Kidney (tissue), 14 donors: ENCODE data around the gene S100A5. TPM values are rescaled to one million over a fixed set of nuclear protein-coding genes. Genes with fewer than 3 reads are reported as not detected.

Experiments
- DNase-seq, 5 donors: peaks; one replicate each; pipeline ENCODE4 v3.0.0-alpha.2; 2013 to 2020
- FAIRE-seq: peaks from 2 replicates; lab custom pipeline; 2012; peaks lifted over from hg19 to GRCh38; lab: Jason Lieb, UNC
- H3K27ac ChIP-seq, 2 donors: one replicate each; pipeline ENCODE4 v1.7.0; 2013; ENCODE audit warnings: low read depth in 2 of 2, low read length in 2 of 2, inconsistent platforms in 1 of 2
- H3K27me3 ChIP-seq: one replicate; pipeline ENCODE4 v1.7.1; 2013; ENCODE audit warnings: low read length, inconsistent platforms; ENCODE audit not compliant: control insufficient read depth, insufficient read depth
- H3K36me3 ChIP-seq, 3 donors: one replicate each; pipeline versions ENCODE4 v1.7.0 to v1.7.1; 2013; ENCODE audit warnings: low read length in 3 of 3, control low read depth in 1 of 3, inconsistent platforms in 1 of 3; ENCODE audit not compliant: insufficient read depth in 3 of 3, control insufficient read depth in 2 of 3
- H3K4me1 ChIP-seq, 3 donors: one replicate each; pipeline versions ENCODE4 v1.7.0 to v1.7.1; 2013; ENCODE audit warnings: low read length in 3 of 3, inconsistent platforms in 1 of 3, low read depth in 1 of 3; ENCODE audit not compliant: control insufficient read depth in 2 of 3, insufficient read depth in 2 of 3
- H3K4me3 ChIP-seq, 3 donors: one replicate each; pipeline versions ENCODE4 v1.7.0 to v1.8.1; 2013; ENCODE audit warnings: low read length in 3 of 3, control low read depth in 1 of 3, inconsistent platforms in 1 of 3
- H3K9ac ChIP-seq, 3 donors: one replicate each; pipeline versions ENCODE4 v1.7.0 to v1.7.1; 2013; ENCODE audit warnings: low read length in 3 of 3, control low read depth in 1 of 3, inconsistent platforms in 1 of 3
- H3K9me3 ChIP-seq, 3 donors: one replicate each; pipeline versions ENCODE4 v1.7.0 to v1.7.1; 2013; ENCODE audit warnings: low read length in 3 of 3, control low read depth in 1 of 3, inconsistent platforms in 1 of 3; ENCODE audit not compliant: control insufficient read depth in 2 of 3, insufficient read depth in 1 of 3
- CTCF ChIP-seq: IDR thresholded peaks from 3 replicates; pipeline ENCODE4 v1.5.1; 2012; ENCODE audit warnings: mild to moderate bottlenecking, moderate library complexity, borderline replicate concordance; ENCODE audit not compliant: insufficient read depth; ENCODE audit errors: extremely low read depth
- intact Hi-C: fragments of 100-400 bp; cut with DNase I; formaldehyde crosslinking; loops from one replicate; pipeline ENCODE4 v1.11.1; 2022
- polyA plus RNA-seq: library from polyadenylated mRNA; stranded (reverse); fragments of 350-450 nt; fragmentation: Illumina TruSeq; extraction: RNeasy Lipid Tissue Mini Kit (QIAGEN cat#74804); gene quantifications from one replicate; pipeline ENCODE4 v1.2.3, GENCODE V29; 2014; ENCODE audit warnings: low read depth, low replicate concordance; ENCODE audit not compliant: insufficient read depth
- total RNA-seq: library from RNA; stranded (reverse); fragmentation: NEBNext Ultra II Directional; extraction: Animal tissue kit (Norgen Biotek cat#: 25700); gene quantifications from one replicate; pipeline ENCODE4 v1.2.1, GENCODE V29; 2021
- donor health status: control.
- donor health status: control.
- donor health status: control.
- donor health status: control.
- donor health status: control.
- donor health status: DM: yes; HTN: yes; CAD: no.
- donor health status: Normal renal cell carcinoma (clear cell type).

S100A5 gene
- total and polyA plus RNA-seq, 2 donors from 2014 or later = 0.91 to 1.9 TPM

- Histone ChIP-seq H3K9ac (no peak overlapping the region), H3K4me3 (no peak overlapping the region), H3K27ac (no peak overlapping the region), H3K27me3 (no peaks in the 10 kb centered on the region), H3K36me3 (no peaks in the 10 kb centered on the region), H3K4me1 (peaks cover 0 to 4% (median 0%) of the 10 kb centered on the region in 3 donors), H3K9me3 (no peaks in the 10 kb centered on the region)
- no peak for FAIRE-seq
- no peak for TF ChIP-seq CTCF
- DNase-seq = no peak
- intact Hi-C loops = no loop called here
These were observed 37.0 kb downstream of the S100A5 start for GRCh38 chr1:153503766-153504165.

- intact Hi-C loops = loop anchor here (10.0 kb wide), 1 partner anchor 144 kb away; the partner anchor contains the start of gene S100A9
- DNase-seq (peak in 2 of 5 donors; percentile 48 to 56), FAIRE-seq (no peak)
- no peak overlapping the region for H3K4me3 ChIP-seq
- no peaks in the 10 kb centered on the region for H3K36me3 ChIP-seq
- no peaks in the 10 kb centered on the region for H3K9me3 ChIP-seq
- no peak for TF ChIP-seq CTCF
- H3K27ac ChIP-seq = no peak overlapping the region
- no peaks in the 10 kb centered on the region for H3K27me3 ChIP-seq
- H3K4me1 ChIP-seq = no peaks in the 10 kb centered on the region
- H3K9ac ChIP-seq = no peak overlapping the region
These were observed 42.0 kb downstream of the S100A5 start for GRCh38 chr1:153498746-153499145.

GRCh38 chr1:153495536-153495935, 45.2 kb downstream of the S100A5 start:
- intact Hi-C loops = loop anchor here (10.0 kb wide), 1 partner anchor 141 kb away; the partner anchor contains the start of gene S100A9
- H3K36me3 ChIP-seq = no peaks in the 10 kb centered on the region
- H3K27ac ChIP-seq = no peak overlapping the region
- no peak overlapping the region for H3K9ac ChIP-seq
- no peak for TF ChIP-seq CTCF
- no peaks in the 10 kb centered on the region for H3K9me3 ChIP-seq
- H3K27me3 ChIP-seq = no peaks in the 10 kb centered on the region
- no peak for DNase-seq
- no peak overlapping the region for H3K4me3 ChIP-seq
- FAIRE-seq = no peak
- H3K4me1 ChIP-seq = no peaks in the 10 kb centered on the region
